Activated effector memory CD4-positive, alpha-beta T cell treated with Interleukin-2 at 50 U/mL for 16 hours (primary cell): ENCODE measurements around the gene LPIN2.
A peak's percentile ranks its signal among the peaks of the same experiment; 100 is the strongest.
"Not testable (repeated sequence)": the region's sequence is repeated elsewhere in the genome, so short reads cannot be mapped to it uniquely, and the experiment has no call there.

Experiments used
- DNase-seq: peaks from one replicate; pipeline ENCODE4 v3.0.0-alpha.2; 2020

The LPIN2 gene

DNA sequence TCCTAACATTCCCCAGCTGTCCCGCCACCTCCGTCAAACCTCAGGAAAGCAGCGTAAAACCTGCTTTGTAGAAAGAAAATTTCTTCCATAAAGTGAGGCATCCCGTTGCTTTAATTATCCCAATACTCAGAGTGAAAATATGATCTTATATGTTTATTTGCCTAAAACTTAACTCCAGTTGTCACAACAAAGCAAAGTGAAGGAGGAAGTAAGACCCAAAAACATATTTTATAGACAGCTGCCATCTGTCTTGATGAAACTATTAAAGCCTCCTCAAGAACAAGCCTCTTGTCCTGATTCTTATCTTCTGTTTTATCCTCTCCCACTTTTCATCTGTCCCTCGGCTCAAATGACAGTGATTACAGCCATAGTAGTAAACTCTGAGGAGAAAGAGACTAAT lies 28.9 kb upstream of the LPIN2 start:
- no peak for DNase-seq

DNA sequence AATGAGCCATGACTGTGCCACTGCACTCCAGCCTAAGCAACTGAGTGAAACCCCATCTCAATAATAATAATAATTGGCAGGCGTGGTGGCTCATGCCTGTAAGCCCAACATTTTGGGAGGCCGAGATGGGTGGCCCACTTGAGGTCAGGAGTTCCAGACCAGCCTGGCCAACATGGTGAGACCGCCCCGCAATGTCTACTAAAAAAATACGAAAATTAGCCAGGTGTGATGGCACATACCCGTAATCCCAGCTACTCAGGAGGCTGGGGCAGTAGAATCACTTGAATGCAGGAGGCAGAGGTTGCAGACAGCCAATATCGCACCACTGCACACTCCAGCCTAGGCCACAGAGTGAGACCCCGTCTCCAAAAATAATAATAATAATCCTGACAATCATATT lies 27.9 kb upstream of the LPIN2 start:
- no peak for DNase-seq

DNA sequence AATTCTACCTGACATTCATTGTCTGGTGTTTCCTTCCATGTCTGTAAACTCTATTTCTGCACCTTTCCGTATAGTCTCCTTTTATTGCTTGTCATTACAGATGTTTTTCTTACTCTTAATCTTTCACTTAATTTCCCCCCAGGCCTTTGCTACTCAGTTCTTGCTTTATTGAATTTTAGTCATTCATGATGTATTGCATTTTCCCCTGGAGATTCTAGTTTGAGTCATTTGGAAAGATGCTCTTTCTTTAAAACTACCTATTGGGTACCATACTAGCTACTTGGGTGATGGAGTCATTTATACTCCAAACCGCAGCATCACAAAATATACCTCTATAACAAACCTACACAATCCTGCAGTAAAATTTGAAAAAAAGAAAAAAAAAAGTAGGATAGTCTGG lies 27.2 kb upstream of the LPIN2 start:
- no peak for DNase-seq

DNA sequence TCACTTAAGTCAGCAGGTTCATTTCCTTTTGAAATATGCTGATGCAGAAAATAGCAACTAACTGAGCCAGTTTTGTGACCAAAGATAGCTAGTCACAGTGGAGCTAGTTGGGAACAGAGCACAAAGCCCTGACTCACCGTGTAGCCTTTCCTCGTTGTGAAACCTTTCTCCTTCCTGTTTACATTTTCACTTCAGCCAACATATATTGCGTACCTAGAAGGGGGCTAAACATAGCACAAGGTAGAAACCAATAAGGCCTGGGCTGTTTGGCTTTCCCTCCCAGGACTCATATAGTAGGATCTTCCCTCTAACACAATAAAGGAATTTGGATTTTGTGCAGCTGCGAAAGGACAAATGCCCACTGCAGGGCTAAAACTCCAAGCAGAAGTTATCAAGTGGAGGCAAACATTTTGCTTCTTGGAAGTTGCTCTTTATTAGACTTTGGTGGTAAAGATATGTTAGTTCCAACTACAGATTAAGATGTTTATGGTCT lies 24.5 kb upstream of the LPIN2 start:
- no peak for DNase-seq

DNA sequence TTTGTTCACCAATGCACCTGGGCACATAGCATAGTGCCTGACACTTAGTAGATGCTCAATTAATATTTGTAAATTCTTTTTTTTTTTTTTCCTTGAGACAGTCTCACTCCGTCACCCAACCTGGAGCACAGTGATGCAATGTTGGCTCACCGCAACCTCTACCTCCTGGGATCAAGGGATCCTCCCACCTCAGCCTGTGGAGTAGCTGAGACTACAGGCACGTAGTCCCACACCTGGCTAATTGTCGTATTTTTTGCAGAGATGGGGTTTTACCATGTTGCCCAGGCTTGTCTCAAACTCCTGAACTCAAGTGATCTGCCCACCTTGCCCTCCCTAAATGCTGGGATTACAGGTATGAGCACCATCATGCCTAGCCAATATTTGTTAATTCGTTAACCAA lies 23.2 kb upstream of the LPIN2 start:
- no peak for DNase-seq

DNA sequence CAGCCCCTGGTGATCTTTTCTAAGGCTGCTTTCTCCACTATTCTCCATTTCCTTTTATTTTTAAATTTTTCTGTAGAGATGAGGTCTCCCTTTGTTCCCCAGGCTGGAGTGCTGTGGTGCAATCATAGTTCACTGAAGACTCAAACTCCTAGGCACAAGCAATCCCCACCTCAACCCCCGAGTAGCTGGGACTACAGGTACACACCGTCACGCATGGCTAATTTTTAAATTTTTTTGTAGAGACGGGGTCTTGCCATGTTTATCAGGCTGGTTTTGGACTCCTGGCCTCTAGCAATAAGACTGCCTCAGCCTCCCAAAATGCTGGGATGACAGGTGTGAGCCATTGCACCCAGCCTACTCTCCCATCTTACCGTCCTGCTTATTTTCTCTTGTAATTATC lies 22.7 kb upstream of the LPIN2 start:
- DNase-seq, result no peak

DNA sequence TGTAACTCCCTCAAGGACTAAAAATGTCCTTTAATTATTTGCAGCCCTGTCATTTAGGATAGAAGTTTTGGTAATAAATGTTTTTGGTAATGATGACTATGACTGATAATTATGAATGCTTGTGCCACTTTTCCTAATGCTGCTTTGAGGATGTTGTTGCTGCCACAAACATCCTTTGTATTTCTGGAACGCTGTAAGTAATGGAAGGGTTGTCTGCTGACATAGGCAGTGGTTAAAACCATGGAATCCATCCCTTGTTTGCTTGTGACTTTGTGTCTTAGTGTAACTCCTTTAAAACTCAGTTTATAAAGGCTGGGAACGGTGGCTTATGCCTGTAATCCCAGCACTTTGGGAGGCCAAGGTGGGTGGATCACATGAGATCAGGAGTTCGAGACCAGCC lies 19.8 kb upstream of the LPIN2 start:
- DNase-seq, result no peak

DNA sequence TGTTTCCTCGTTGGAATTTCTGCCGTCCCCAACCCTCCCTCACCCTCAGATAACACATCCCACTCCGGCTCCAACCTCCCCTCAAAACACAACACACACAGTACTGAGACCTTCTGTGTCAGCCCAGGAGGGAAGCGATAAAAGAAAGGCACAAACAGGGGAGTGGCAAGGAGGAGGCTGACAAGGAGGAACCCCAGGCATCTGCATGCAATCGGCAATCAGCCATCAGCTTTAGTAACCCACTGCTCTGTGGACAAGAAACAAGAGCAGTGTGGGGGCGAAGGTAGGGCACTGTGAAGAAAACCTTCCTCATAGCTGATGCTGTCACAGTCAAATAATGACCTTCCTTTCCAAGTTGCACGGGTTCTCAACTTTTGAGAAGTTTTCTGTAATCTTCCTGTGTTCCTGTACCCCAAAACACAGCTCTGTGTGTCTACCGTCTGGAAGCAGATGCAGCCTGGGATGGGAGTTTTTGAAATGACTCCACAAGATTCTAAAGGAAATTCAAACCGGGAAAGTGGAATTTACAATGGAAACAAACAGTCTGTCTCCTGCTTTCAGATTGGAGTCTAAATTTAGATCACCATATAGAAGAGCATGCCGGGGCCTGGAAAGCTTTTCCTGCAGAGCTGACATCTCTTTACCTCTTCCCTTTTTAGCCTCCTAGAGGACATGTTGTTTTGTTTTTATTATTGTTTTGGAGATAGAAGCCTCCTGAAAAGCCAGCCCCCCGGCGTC lies 16.4 kb upstream of the LPIN2 start:
- DNase-seq, result no peak

DNA sequence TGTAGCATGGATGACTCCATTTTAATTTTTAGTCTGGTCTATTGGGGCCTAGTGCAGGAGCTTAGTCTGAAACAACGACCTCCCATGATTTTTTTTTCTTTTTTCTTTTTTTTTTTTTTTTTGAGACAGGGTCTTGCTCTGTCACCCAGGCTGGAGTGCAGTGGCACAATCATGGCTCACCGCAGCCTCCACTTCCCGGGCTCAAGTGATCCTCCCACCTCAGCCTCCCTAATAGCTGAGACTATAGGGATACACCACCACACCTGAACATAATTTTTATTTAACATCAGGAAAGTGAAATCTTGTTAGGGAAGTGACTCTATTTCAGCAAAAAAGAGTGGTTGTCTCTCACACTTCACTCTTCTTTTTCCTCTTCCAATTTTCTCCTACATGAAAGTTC lies 15.2 kb upstream of the LPIN2 start:
- not testable (repeated sequence) for DNase-seq

DNA sequence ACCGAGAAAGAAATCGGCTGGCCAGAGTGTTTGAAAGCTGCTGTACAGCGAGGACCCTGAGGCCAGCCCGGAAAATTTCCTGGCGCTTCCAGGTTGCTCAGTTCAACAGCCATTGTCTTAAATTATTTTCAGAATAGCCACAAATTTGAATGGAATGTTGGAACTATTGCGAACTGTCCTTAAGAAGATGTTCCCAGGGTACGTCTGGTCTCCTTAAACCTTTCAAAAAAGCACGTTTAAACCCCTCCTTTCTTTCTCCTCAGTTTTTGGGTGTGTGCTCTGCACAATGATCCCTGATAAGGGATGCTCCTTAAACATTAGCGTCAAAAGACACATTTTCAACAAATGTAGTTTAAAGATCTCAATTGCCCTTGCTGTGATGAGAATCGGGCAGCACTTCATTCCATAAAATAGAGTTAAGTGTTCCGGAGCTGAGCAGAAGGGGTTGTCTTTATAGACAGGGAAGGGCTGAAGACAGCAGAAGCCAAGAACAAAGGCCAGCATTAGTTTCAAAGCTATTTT lies 14.5 kb upstream of the LPIN2 start:
- DNase-seq, result no peak

DNA sequence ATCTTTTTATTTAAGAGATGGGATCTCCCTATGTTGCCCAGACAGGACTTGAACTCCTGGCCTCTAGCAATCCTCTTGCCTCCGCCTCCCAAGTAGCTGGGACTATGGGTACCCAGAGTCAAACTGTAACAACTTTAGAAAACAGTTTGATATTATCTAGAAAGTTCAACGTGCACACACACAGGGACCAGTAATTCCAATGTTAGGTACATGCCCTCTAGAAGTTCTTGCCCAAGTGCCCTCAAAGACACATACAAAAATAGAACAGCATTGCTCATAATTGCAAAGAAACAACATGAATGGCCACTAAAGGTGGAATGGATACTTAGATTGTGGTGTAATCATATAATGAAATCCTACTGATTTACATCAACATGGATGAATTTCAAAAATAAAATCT lies 12.6 kb upstream of the LPIN2 start:
- DNase-seq, result no peak

DNA sequence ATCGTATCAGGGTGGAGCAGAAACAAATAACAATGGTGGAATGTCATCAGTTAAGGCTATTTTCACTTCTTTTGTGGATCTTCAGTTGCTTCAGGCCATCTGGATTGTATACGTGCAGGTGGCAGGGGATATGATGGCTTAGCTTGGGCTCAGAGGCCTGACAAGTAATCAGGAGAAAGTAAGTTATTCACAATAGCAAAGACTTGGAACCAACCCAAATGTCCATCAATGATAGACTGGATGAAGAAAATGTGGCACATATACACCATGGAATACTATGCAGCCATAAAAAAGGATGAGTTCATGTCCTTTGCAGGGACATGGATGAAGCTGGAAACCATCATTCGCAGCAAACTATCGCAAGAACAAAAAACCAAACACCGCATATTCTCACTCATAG lies 10.7 kb upstream of the LPIN2 start:
- not testable (repeated sequence) for DNase-seq

DNA sequence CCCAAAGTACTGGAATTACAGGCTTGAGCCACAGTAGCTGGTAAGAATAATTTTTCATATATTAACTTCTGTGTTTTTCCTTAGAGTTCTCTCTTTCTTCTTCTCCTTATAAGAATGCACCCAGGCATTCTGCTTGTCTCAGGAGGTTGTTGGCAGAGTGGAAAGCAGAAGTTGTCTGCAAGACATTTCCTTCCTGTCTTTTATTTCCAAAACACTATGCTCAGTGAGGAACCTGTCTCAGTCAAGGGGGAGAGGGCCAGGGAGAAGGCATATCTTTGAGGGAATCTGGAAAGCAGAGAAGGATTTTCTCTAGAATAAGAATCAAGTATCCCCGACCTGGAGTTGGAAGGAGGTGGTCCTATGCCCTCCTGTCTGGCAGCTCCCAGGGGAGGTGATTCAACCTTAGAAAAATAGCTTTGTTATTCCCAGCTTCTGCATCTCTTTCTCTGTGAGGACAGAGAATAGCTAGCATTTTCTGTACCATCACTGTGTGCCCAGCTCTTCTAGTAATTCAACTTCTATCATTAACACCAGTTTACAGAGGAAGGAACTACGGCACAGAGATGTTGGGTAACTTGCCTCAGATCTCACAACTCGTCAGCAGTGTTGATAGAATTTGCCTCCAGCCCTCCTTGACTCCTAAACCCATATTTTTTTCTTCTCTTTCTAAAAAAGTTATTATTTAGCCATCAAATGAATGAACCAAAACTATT lies 3.8 kb upstream of the LPIN2 start:
- DNase-seq, result no peak

DNA sequence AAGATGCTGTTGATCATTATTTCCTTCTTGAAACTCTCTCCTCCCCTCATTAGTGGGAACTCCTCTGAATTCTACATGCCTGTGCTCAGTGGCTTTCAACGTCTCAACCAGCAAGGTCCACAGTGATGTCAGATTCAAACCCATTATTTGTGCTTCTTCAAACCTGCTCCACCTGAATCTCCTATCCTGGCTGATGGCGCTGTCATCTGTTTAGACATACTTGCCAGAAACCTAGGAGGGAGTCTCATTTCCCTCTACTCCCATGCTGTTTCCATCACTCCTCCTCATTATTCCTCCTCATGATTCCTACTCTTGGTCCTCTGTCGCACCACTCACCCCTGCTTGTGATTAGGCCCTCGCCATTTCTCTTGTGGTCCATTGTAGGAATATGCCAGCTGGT lies 2.9 kb upstream of the LPIN2 start:
- no peak for DNase-seq

DNA sequence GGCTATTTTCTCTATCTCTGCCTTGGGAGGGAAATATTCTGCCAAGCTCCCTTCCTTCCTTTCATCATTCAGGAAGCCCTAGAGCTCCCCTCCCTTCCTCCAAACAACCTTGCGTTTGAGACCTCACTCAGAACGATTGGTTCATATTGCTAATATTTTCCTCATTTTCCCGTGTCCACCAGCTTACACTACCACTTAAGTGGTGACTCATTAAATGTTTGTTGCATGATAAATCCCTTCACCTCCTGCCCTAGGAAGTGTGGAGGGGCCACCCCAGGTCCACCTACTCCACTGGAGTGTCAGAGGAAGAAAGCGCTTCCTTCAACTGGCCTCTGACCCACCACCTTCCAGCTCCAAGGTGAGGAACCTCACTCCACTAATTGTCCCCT lies 2.3 kb upstream of the LPIN2 start:
- DNase-seq, result no peak

DNA sequence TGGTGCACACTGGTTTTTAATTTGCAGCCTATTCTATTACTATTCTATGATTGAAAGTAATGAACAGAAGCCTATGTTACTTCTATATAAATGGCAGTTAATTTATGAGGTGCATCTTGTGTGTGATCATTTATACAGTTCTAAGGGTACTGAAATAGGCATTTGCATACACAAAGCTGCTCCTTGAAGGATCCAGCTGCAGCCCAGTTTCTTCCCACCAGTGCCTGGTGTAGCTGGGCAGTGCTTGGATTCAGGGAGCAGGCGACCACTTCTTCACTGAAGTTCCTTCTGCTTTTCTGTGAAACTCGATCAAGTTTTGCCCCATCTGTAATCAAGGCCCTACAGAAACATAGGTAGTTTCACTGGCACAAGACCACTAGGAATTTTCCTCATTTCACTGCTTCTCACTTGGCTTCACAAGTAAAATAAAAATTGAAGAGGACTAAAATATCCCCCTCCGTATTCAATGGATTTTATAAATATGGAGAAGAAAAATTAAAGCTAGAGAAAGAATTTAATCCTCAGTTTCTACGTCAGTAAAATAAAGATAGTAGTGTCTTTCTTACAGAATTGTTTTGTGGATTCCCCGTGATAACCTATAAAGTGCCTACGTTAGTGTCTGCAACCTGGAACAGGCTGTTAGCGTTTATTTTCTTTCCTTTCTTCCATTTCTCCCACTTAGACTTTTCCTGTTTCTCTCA lies 1.7 kb upstream of the LPIN2 start:
- DNase-seq, result no peak

DNA sequence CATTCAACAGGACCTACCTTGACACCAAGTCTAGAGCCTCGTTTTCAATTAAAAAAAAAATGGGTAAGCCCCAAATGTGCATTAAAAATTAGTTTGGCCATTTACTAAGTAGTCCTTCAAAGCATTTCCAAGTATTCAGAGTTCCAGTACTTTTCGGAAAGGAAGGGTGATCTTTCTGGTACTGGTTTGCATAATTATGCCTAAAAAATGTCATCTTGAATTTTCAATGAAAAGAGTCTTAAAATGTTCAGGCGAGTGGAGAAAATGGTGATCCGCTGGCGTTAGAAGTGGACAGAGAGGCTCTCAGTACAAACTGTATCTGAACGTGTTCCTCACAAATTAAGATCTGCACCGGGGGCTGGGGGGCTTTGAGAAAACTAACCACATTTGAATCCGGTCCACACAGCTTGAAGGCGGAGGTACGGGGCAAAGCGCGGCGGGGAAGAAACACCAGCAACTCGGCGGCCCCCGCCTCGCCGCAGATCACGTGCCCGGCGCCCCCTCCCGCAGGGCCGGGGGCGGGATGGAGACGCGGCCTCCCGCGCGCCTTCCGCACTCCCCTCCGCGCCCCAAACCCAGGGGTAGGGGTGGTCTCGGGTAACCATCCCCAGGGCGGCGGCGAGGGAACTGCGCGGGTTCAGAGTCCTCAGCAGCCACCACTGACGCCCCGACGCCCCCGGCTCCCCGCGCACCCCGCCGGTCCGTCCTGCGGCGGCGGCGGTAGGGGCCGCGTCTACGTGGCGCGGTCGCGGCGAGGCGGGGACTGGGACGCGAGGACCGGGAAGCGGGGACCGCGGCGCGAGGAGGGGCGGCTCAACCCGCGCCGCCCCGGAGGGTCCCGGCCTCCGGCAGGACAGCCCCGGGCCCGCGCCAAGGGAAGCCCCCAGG lies 564 bp downstream of the LPIN2 start:
- peak; percentile 37 for DNase-seq

DNA sequence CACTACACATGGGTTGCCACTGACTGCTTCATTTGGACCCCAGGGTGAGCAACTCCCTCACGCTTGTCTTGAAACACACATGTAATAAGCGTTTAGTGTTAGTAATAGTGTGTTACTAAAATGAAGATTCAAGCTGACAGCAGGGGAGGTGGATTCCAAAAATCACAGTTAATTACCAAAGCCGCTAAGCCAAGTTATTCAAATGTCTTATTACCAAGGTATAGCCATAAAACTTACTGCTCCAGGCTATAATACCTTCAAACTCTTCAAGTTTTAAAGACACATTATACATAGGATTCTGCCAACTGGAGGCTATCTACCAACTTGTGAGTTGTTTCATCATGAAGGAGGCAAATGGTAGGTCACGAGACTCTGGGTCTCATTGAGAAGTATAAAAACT lies 2.9 kb downstream of the LPIN2 start:
- no peak for DNase-seq

DNA sequence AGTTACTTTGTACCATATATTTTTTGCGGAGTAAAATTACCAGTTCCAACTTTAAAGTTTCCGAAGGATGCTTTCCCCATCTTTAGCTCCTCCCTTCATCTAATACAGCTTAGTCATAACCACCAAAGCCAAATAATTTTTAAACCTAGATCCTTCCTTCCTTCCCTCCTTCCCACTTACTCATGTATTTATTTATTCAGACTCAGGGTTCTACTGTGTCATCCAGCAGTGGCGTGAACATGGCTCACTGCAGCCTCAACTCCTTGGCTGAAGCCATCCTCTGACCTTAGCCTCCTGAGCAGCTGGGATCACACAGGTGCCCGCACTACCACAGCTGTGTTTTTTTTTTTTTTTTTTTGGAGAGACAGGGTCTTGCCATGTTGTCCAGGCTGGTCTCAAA lies 4.4 kb downstream of the LPIN2 start:
- no peak for DNase-seq

DNA sequence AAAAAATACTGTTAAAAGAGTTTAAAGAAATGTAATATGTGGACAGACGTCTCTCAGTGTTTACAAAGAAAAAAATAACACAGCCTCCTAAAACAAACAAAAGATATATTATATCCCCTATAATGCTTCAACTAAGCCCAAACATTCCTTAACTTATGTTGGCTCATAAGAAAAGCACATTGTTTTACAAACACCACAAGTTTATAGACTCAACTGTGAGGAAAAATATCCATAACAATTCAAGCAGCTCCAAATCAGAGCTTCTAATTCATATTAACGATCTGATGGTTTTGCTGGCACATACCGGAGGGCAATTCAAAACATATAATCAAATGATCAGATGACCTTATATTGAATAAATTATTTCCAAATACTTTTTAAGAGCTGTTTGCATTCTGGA lies 5.5 kb downstream of the LPIN2 start:
- DNase-seq, result no peak

DNA sequence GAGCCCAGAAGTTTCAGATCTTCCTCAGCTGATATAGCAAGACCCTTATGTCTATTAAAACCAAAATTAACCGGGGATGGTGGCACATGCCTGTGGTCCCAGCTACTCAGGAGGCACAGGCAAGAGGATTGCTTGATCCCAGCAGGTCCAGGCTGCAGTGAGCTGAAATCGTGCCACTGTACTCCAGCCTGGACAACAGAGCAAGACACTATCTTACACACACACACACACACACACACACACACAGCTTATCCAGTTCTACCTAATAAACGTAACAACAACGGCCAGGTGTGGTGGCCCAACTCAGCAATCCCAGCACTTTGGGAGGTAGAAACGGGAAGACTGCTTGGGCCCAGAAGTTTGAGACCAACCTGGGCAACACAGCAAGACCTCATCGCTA lies 7.5 kb downstream of the LPIN2 start:
- no peak for DNase-seq

DNA sequence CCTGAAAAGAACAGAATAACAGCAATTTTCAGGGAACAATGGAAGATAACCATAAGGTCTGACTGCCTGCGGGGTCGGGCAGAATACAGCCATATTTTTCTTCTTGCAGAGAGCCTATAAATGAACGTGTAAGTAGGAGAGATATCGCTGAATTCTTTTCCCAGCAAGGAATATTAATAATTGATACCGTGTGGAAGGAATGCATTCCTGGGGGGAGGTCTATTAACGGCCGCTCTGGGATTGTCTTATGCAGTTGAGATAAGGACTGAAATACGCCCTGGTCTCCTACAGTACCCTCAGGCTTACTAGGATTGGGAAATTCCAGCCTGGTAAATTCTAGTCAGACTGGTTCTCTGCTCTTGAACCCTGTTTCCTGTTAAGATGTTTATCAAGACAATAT lies 9.2 kb downstream of the LPIN2 start:
- DNase-seq, result not testable (repeated sequence)

DNA sequence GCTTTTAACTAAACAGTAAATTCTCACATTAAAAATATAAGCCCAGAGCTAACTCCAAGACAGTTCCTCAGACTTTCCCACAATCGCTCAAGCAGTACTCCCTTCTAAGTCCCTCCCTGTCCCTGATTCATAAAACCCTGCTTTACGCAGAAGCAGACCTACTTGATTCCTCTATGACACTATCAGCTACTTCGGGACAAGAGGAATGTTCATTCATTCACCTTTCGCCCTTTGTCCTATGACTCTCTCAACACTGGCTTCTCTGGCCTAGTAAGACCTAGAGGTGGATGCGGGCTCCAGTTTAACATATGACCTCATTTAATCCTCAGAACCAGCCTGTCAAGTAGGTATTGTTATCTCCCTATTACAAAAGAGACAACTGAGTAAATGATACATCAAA lies 10.2 kb downstream of the LPIN2 start:
- no peak for DNase-seq
